ENCODE measurements around the gene ACOT9.
"Not testable (repeated sequence)": the region's sequence is repeated elsewhere in the genome, so short reads cannot be mapped to it uniquely, and the experiment has no call there.

DNA sequence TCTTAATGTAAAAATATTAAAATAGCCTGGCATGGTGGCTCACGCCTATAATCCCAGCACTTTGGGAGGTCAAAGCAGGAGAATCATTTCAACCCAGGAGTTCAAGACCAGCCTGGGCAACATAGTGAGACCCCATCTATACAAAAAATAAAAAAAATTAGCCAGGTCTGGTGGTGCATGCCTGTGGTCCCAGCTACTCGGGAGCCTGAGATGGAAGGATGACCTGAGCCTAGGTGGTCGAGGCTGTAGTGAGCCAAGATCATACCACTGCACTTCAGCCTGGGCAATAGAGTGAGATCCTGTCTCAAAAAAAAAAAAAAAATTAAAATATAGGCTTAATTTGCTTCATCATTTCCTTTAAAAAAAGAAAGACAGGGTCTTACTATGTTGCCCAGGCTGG is 66.6 kb downstream of the ACOT9 start:
- TF ChIP-seq, protein P1, sequence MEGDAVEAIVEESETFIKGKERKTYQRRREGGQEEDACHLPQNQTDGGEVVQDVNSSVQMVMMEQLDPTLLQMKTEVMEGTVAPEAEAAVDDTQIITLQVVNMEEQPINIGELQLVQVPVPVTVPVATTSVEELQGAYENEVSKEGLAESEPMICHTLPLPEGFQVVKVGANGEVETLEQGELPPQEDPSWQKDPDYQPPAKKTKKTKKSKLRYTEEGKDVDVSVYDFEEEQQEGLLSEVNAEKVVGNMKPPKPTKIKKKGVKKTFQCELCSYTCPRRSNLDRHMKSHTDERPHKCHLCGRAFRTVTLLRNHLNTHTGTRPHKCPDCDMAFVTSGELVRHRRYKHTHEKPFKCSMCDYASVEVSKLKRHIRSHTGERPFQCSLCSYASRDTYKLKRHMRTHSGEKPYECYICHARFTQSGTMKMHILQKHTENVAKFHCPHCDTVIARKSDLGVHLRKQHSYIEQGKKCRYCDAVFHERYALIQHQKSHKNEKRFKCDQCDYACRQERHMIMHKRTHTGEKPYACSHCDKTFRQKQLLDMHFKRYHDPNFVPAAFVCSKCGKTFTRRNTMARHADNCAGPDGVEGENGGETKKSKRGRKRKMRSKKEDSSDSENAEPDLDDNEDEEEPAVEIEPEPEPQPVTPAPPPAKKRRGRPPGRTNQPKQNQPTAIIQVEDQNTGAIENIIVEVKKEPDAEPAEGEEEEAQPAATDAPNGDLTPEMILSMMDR (IDR thresholded peaks at IDR 0.05), result not testable (repeated sequence)
- not testable (repeated sequence) for TF ChIP-seq EZH2, EZH2phosphoT487 (IDR thresholded peaks at IDR 0.05)
